Measurements from ENCODE around the gene GJA9.

GRCh38 chr1:38905985-38906384 is 24.6 kb upstream of the GJA9 start:
- TF ChIP-seq POLR2A (IDR thresholded peaks at IDR 0.05): no peak
- no peak for TF ChIP-seq POLR2AphosphoS5 (IDR thresholded peaks at IDR 0.05)

All from transverse colon (tissue), 3 donors.